ENCODE data around the gene GNB1L.
"Not testable (repeated sequence)": the region's sequence is repeated elsewhere in the genome, so short reads cannot be mapped to it uniquely, and the experiment has no call there.

GNB1L gene

GRCh38 chr22:19836512-19836911 is 18.2 kb downstream of the GNB1L start:
- Histone ChIP-seq H3K27me3 (ENCODE audit: insufficient read depth, low read length) (no peaks in the 10 kb centered on the region), H2AK5ac (ENCODE audit: low read length) (no peak overlapping the region), H4K91ac (ENCODE audit: low read depth, low read length) (no peak overlapping the region), H4K8ac (ENCODE audit: low read depth, low read length) (no peak overlapping the region), H4K12ac (ENCODE audit: low read depth, low read length) (no peak overlapping the region), H2BK5ac (ENCODE audit: low read depth, low read length, poor library complexity) (no peak overlapping the region), H3K4me1 (ENCODE audit: control insufficient read depth in 1 of 2, insufficient read depth in 2 of 2, low read length in 2 of 2) (peaks cover 0 to 3% of the 10 kb centered on the region in 2 experiments), H2BK120ac (ENCODE audit: insufficient read depth, low read length, poor library complexity) (no peak overlapping the region), H3K79me2 (ENCODE audit: control insufficient read depth, insufficient read depth, low read length, poor library complexity) (no peaks in the 10 kb centered on the region), H3K18ac (ENCODE audit: low read length) (no peak overlapping the region), H3K14ac (ENCODE audit: low read length) (no peak overlapping the region), H3K4me3 (ENCODE audit: low read depth, low read length) (no peak overlapping the region), H3K9me3 (ENCODE audit: insufficient read depth, low read depth, low read length) (no peaks in the 10 kb centered on the region), H2AFZ (ENCODE audit: insufficient read depth, low read length, poor library complexity) (no peak overlapping the region), H3K4me2 (ENCODE audit: low read length) (no peak overlapping the region), H3K4ac (ENCODE audit: low read depth, low read length) (no peak overlapping the region), H3K79me1 (ENCODE audit: low read length) (no peaks in the 10 kb centered on the region), H3K27ac (ENCODE audit: low read depth, low read length) (no peak overlapping the region), H2BK12ac (ENCODE audit: low read length) (no peak overlapping the region), H3K36me3 (ENCODE audit: control insufficient read depth in 1 of 2, insufficient read depth in 2 of 2, low read length in 2 of 2) (no peaks in the 10 kb centered on the region), H3K9ac (ENCODE audit: low read length) (no peak overlapping the region), H3K23ac (ENCODE audit: low read length) (no peak overlapping the region)
- DNase-seq, result no peak

DNA sequence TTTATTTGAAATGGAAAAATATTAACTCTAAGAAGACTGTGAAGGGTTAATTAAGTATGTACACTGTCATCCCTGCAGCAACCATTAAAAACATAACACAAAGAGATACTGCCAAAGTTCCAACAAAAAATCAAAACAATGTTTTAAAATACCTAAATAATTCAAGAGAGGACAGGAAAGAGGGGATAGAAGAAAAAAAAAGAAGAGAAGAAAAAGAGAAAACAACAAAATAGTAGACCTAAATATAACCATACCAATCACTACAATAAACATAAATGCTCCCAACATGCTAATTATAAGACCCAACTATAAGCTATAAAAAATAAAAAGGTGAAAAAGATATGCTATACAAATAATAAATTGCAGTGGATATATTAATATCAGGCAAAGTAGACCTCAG is 20.1 kb downstream of the GNB1L start:
- Histone ChIP-seq H3K14ac (ENCODE audit: low read length) (no peak overlapping the region), H4K12ac (ENCODE audit: low read depth, low read length) (no peak overlapping the region), H3K36me3 (ENCODE audit: control insufficient read depth in 1 of 2, insufficient read depth in 2 of 2, low read length in 2 of 2) (no peaks in the 10 kb centered on the region), H3K27ac (ENCODE audit: low read depth, low read length) (no peak overlapping the region), H4K8ac (ENCODE audit: low read depth, low read length) (no peak overlapping the region), H4K91ac (ENCODE audit: low read depth, low read length) (no peak overlapping the region), H3K23ac (ENCODE audit: low read length) (no peak overlapping the region), H3K79me1 (ENCODE audit: low read length) (no peaks in the 10 kb centered on the region), H3K4me2 (ENCODE audit: low read length) (no peak overlapping the region), H2AFZ (ENCODE audit: insufficient read depth, low read length, poor library complexity) (no peak overlapping the region), H3K4me1 (ENCODE audit: control insufficient read depth in 1 of 2, insufficient read depth in 2 of 2, low read length in 2 of 2) (no peaks in the 10 kb centered on the region), H3K27me3 (ENCODE audit: insufficient read depth, low read length) (no peaks in the 10 kb centered on the region), H3K9ac (ENCODE audit: low read length) (no peak overlapping the region), H2BK12ac (ENCODE audit: low read length) (no peak overlapping the region), H3K18ac (ENCODE audit: low read length) (no peak overlapping the region), H2BK120ac (ENCODE audit: insufficient read depth, low read length, poor library complexity) (no peak overlapping the region), H3K79me2 (ENCODE audit: control insufficient read depth, insufficient read depth, low read length, poor library complexity) (no peaks in the 10 kb centered on the region), H2BK5ac (ENCODE audit: low read depth, low read length, poor library complexity) (no peak overlapping the region), H3K4ac (ENCODE audit: low read depth, low read length) (no peak overlapping the region), H3K9me3 (ENCODE audit: insufficient read depth, low read depth, low read length) (no peaks in the 10 kb centered on the region), H2AK5ac (ENCODE audit: low read length) (no peak overlapping the region), H3K4me3 (ENCODE audit: low read depth, low read length) (no peak overlapping the region)
- no peak for DNase-seq

- H3K4me2 ChIP-seq (ENCODE audit: low read length); DNase-seq; H3K4me1 ChIP-seq (ENCODE audit: control insufficient read depth in 1 of 2, insufficient read depth in 2 of 2, low read length in 2 of 2); H2AK5ac ChIP-seq (ENCODE audit: low read length); H3K14ac ChIP-seq (ENCODE audit: low read length); H3K79me2 ChIP-seq (ENCODE audit: control insufficient read depth, insufficient read depth, low read length, poor library complexity); H3K27ac ChIP-seq (ENCODE audit: low read depth, low read length); H3K36me3 ChIP-seq (ENCODE audit: control insufficient read depth in 1 of 2, insufficient read depth in 2 of 2, low read length in 2 of 2); H3K27me3 ChIP-seq (ENCODE audit: insufficient read depth, low read length); H4K8ac ChIP-seq (ENCODE audit: low read depth, low read length); H3K79me1 ChIP-seq (ENCODE audit: low read length); H3K4me3 ChIP-seq (ENCODE audit: low read depth, low read length); H3K9me3 ChIP-seq (ENCODE audit: insufficient read depth, low read depth, low read length); H2BK5ac ChIP-seq (ENCODE audit: low read depth, low read length, poor library complexity); H4K12ac ChIP-seq (ENCODE audit: low read depth, low read length); H3K4ac ChIP-seq (ENCODE audit: low read depth, low read length); H2AFZ ChIP-seq (ENCODE audit: insufficient read depth, low read length, poor library complexity); H4K91ac ChIP-seq (ENCODE audit: low read depth, low read length); H3K18ac ChIP-seq (ENCODE audit: low read length); H2BK120ac ChIP-seq (ENCODE audit: insufficient read depth, low read length, poor library complexity); H3K9ac ChIP-seq (ENCODE audit: low read length); H2BK12ac ChIP-seq (ENCODE audit: low read length); H3K23ac ChIP-seq (ENCODE audit: low read length): not testable (repeated sequence)
- WGBS (ENCODE audit: extremely low coverage, insufficient coverage, insufficient read length), result no CpG with 5 or more reads among the region's 9 CpGs
These were observed 21.3 kb downstream of the GNB1L start for GRCh38 chr22:19833327-19833726.

DNA sequence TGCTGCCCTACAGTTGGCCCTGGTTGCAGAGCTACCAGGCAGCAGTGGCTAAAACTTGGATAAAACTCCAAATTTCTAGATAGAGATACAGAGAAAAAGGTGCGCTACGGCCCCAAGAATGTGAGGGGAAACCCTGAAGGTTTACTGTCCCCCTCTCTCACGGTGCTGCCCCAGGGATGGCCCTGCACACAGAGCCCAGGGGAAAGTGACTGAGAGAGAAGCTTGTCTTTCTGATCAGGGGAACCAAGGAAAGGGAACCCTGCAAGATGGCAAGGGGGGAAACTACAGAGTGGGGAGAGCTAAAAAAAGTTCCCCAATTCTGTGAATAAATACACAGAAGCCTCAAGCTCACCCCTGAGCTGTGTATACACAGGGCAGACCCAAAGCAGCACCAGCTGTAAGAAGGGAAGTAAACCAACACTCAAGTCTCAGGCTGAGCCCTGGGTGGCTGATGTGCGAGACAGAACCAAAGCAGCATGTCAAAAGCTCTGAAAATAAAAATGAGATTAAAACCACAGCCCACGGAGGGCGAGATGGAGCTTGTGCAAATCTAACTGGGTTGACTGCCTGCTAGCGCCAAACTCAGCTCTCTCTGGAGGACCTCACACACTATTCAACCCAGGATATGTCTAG is 22.1 kb downstream of the GNB1L start:
- no peaks in the 10 kb centered on the region for H3K27me3 ChIP-seq (ENCODE audit: insufficient read depth, low read length)
- no peaks in the 10 kb centered on the region for H3K9me3 ChIP-seq (ENCODE audit: insufficient read depth, low read depth, low read length)
- no peaks in the 10 kb centered on the region for H3K4me1 ChIP-seq (ENCODE audit: control insufficient read depth in 1 of 2, insufficient read depth in 2 of 2, low read length in 2 of 2)
- H2AK5ac ChIP-seq (ENCODE audit: low read length), result no peak overlapping the region
- no peaks in the 10 kb centered on the region for H3K79me1 ChIP-seq (ENCODE audit: low read length)
- no peak overlapping the region for H3K18ac ChIP-seq (ENCODE audit: low read length)
- H2BK5ac ChIP-seq (ENCODE audit: low read depth, low read length, poor library complexity), result no peak overlapping the region
- H2BK12ac ChIP-seq (ENCODE audit: low read length), result no peak overlapping the region
- H3K9ac ChIP-seq (ENCODE audit: low read length), result no peak overlapping the region
- H3K4me3 ChIP-seq (ENCODE audit: low read depth, low read length), result no peak overlapping the region
- no peak for DNase-seq
- H2AFZ ChIP-seq (ENCODE audit: insufficient read depth, low read length, poor library complexity), result no peak overlapping the region
- no peak overlapping the region for H4K91ac ChIP-seq (ENCODE audit: low read depth, low read length)
- H3K14ac ChIP-seq (ENCODE audit: low read length), result no peak overlapping the region
- no peak overlapping the region for H3K23ac ChIP-seq (ENCODE audit: low read length)
- no peak overlapping the region for H3K27ac ChIP-seq (ENCODE audit: low read depth, low read length)
- no CpG with 5 or more reads among the region's 7 CpGs for WGBS (ENCODE audit: extremely low coverage, insufficient coverage, insufficient read length)
- H3K79me2 ChIP-seq (ENCODE audit: control insufficient read depth, insufficient read depth, low read length, poor library complexity), result no peaks in the 10 kb centered on the region
- no peak overlapping the region for H2BK120ac ChIP-seq (ENCODE audit: insufficient read depth, low read length, poor library complexity)
- no peak overlapping the region for H3K4ac ChIP-seq (ENCODE audit: low read depth, low read length)
- no peak overlapping the region for H4K8ac ChIP-seq (ENCODE audit: low read depth, low read length)
- no peaks in the 10 kb centered on the region for H3K36me3 ChIP-seq (ENCODE audit: control insufficient read depth in 1 of 2, insufficient read depth in 2 of 2, low read length in 2 of 2)
- no peak overlapping the region for H3K4me2 ChIP-seq (ENCODE audit: low read length)
- no peak overlapping the region for H4K12ac ChIP-seq (ENCODE audit: low read depth, low read length)

Measured in trophoblast cell (in vitro differentiated cells and primary cell).